ENCODE measurements around the gene NFATC4. TPM values are rescaled to one million over a fixed set of nuclear protein-coding genes. Genes with fewer than 3 reads are reported as not detected.

The NFATC4 gene
- total and polyA plus RNA-seq, 2 experiments from 2014 or later, result 20.9 to 26.6 TPM

DNA sequence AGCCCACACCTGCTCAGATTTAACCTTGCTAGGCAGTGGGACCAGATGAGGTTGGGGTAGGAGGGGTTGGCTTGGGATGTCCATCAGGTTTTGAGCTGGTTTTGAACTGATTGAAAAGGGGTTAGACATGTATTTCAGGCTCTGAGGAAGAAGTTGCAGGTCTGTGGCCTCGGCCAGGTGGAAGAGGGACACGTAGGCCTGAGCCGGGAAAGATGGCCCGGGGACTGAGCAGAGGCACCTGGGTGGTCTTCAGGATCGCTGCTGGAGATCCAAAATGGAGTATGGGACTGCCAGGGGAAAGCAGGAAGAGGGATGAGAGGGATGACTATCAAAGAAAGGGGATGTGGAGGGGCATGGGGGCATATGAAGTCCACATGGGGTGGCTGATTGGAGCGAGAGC is 38.4 kb downstream of the NFATC4 start:
- TF ChIP-seq ZNF114 (CRISPR knock-in tag; IDR thresholded peaks at IDR 0.05) (no peak), NANOG (IDR thresholded peaks at IDR 0.05; ENCODE audit: borderline replicate concordance) (no peak), CREB1 (CRISPR knock-in tag; IDR thresholded peaks at IDR 0.05; ENCODE audit: low read depth) (no peak), STAT1 (IDR thresholded peaks at IDR 0.05; ENCODE audit: unreplicated experiment) (no peak)
- TF ChIP-seq, protein P1, sequence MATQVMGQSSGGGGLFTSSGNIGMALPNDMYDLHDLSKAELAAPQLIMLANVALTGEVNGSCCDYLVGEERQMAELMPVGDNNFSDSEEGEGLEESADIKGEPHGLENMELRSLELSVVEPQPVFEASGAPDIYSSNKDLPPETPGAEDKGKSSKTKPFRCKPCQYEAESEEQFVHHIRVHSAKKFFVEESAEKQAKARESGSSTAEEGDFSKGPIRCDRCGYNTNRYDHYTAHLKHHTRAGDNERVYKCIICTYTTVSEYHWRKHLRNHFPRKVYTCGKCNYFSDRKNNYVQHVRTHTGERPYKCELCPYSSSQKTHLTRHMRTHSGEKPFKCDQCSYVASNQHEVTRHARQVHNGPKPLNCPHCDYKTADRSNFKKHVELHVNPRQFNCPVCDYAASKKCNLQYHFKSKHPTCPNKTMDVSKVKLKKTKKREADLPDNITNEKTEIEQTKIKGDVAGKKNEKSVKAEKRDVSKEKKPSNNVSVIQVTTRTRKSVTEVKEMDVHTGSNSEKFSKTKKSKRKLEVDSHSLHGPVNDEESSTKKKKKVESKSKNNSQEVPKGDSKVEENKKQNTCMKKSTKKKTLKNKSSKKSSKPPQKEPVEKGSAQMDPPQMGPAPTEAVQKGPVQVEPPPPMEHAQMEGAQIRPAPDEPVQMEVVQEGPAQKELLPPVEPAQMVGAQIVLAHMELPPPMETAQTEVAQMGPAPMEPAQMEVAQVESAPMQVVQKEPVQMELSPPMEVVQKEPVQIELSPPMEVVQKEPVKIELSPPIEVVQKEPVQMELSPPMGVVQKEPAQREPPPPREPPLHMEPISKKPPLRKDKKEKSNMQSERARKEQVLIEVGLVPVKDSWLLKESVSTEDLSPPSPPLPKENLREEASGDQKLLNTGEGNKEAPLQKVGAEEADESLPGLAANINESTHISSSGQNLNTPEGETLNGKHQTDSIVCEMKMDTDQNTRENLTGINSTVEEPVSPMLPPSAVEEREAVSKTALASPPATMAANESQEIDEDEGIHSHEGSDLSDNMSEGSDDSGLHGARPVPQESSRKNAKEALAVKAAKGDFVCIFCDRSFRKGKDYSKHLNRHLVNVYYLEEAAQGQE (IDR thresholded peaks at IDR 0.05; ENCODE audit: unreplicated experiment), result no peak
- TF ChIP-seq, protein P2, sequence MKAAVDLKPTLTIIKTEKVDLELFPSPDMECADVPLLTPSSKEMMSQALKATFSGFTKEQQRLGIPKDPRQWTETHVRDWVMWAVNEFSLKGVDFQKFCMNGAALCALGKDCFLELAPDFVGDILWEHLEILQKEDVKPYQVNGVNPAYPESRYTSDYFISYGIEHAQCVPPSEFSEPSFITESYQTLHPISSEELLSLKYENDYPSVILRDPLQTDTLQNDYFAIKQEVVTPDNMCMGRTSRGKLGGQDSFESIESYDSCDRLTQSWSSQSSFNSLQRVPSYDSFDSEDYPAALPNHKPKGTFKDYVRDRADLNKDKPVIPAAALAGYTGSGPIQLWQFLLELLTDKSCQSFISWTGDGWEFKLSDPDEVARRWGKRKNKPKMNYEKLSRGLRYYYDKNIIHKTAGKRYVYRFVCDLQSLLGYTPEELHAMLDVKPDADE (IDR thresholded peaks at IDR 0.05), result no peak
- TF ChIP-seq, protein P3, sequence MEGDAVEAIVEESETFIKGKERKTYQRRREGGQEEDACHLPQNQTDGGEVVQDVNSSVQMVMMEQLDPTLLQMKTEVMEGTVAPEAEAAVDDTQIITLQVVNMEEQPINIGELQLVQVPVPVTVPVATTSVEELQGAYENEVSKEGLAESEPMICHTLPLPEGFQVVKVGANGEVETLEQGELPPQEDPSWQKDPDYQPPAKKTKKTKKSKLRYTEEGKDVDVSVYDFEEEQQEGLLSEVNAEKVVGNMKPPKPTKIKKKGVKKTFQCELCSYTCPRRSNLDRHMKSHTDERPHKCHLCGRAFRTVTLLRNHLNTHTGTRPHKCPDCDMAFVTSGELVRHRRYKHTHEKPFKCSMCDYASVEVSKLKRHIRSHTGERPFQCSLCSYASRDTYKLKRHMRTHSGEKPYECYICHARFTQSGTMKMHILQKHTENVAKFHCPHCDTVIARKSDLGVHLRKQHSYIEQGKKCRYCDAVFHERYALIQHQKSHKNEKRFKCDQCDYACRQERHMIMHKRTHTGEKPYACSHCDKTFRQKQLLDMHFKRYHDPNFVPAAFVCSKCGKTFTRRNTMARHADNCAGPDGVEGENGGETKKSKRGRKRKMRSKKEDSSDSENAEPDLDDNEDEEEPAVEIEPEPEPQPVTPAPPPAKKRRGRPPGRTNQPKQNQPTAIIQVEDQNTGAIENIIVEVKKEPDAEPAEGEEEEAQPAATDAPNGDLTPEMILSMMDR (conservative IDR thresholded peaks at IDR 0.05; ENCODE audit: low read depth in 2 of 2), result no peak

GRCh38 chr14:24407608-24408325 is 39.8 kb downstream of the NFATC4 start:
- Mint-ChIP-seq H3K27ac (no peak overlapping the region), H3K4me1 (peaks cover 21% of the 10 kb centered on the region), H3K9me3 (no peaks in the 10 kb centered on the region), H3K36me3 (ENCODE audit: low read depth) (no peaks in the 10 kb centered on the region), H3K4me3 (no peak overlapping the region), H3K27me3 (ENCODE audit: insufficient read depth, low read depth, poor library complexity) (peaks cover 4% of the 10 kb centered on the region)
- Histone ChIP-seq H3K79me2 (replicated peaks; ENCODE audit: insufficient read depth) (no peaks in the 10 kb centered on the region), H3K27ac (ENCODE audit: low read depth) (no peak overlapping the region), H4K20me1 (replicated peaks; ENCODE audit: insufficient read depth) (no peaks in the 10 kb centered on the region), H3K9me2 (ENCODE audit: insufficient read depth) (no peaks in the 10 kb centered on the region), H3K36me3 (ENCODE audit: insufficient read depth) (no peaks in the 10 kb centered on the region), H3K4me1 (ENCODE audit: insufficient read depth) (no peaks in the 10 kb centered on the region), H3K27me3 (ENCODE audit: insufficient read depth) (no peaks in the 10 kb centered on the region), H3K4me2 (no peak overlapping the region), H2AFZ (no peak overlapping the region), H3F3A (replicated peaks; ENCODE audit: low read depth) (no peaks in the 10 kb centered on the region), H3K4me3 (no peak overlapping the region)
- DNase-seq (ENCODE audit: low spot score) (no peak), ATAC-seq (no peak)
- no peak for TF ChIP-seq ZNF114 (CRISPR knock-in tag; IDR thresholded peaks at IDR 0.05)
- no peak for TF ChIP-seq ZNF331 (CRISPR knock-in tag; IDR thresholded peaks at IDR 0.05; ENCODE audit: low read depth)
- no peak for TF ChIP-seq EZH2phosphoT487 (IDR thresholded peaks at IDR 0.05; ENCODE audit: unreplicated experiment)
- TF ChIP-seq EZH2 (IDR thresholded peaks at IDR 0.05; ENCODE audit: low read depth, unreplicated experiment), result no peak
- no peak for TF ChIP-seq POLR2AphosphoS5 (IDR thresholded peaks at IDR 0.05; ENCODE audit: low read depth)

More for the DNA sequence above, 38.4 kb downstream of the NFATC4 start:
- no peaks in the 10 kb centered on the region for H3K4me1 ChIP-seq (ENCODE audit: insufficient read depth)
- no peaks in the 10 kb centered on the region for H3K9me2 ChIP-seq (ENCODE audit: insufficient read depth)
- no peak overlapping the region for H3K4me3 ChIP-seq
- ATAC-seq, result no peak
- no peak for DNase-seq (ENCODE audit: low spot score)
- no peak overlapping the region for H3K4me2 ChIP-seq
- H3K27me3 ChIP-seq (ENCODE audit: insufficient read depth), result no peaks in the 10 kb centered on the region
- Mint-ChIP-seq H3K4me1 (peaks cover 30% of the 10 kb centered on the region), H3K9me3 (no peaks in the 10 kb centered on the region), H3K27me3 (ENCODE audit: insufficient read depth, low read depth, poor library complexity) (peaks cover 2% of the 10 kb centered on the region), H3K36me3 (ENCODE audit: low read depth) (no peaks in the 10 kb centered on the region), H3K27ac (no peak overlapping the region), H3K4me3 (no peak overlapping the region)
- no peak overlapping the region for H2AFZ ChIP-seq
- no peaks in the 10 kb centered on the region for H4K20me1 ChIP-seq (replicated peaks; ENCODE audit: insufficient read depth)
- no peaks in the 10 kb centered on the region for H3K36me3 ChIP-seq (ENCODE audit: insufficient read depth)
- H3F3A ChIP-seq (replicated peaks; ENCODE audit: low read depth), result no peaks in the 10 kb centered on the region
- H3K27ac ChIP-seq (ENCODE audit: low read depth), result no peak overlapping the region
- H3K79me2 ChIP-seq (replicated peaks; ENCODE audit: insufficient read depth), result no peaks in the 10 kb centered on the region

All from GM23338 (cell line).